GM12878 (cell line): ENCODE data around the gene DNAJB2. TPM values are rescaled to one million over a fixed set of nuclear protein-coding genes. Genes with fewer than 3 reads are reported as not detected.
A peak's percentile ranks its signal among the peaks of the same experiment; 100 is the strongest.

ENCODE experiments used
- ESRRA ChIP-seq: IDR thresholded peaks from 2 replicates; pipeline ENCODE4 v1.6.1; 2012; ENCODE audit warnings: mild to moderate bottlenecking, low read length, improper control_type of control experiment
- FOXM1 ChIP-seq: IDR thresholded peaks from 2 replicates; pipeline ENCODE4 v1.6.1; 2012; ENCODE audit warnings: low read depth, mild to moderate bottlenecking, inconsistent platforms, low read length, moderate library complexity
- IKZF1 ChIP-seq: fragments of 450-650 bp; conservative IDR thresholded peaks from 2 replicates; pipeline ENCODE4 v1.6.1; 2017; ENCODE audit warnings: antibody characterized with exemption, mild to moderate bottlenecking
- KDM1A ChIP-seq: fragments of 200-600 bp; sonication (generic); IDR thresholded peaks from 2 replicates; pipeline ENCODE4 v1.6.1; 2016; ENCODE audit warnings: borderline replicate concordance
- MYB ChIP-seq: fragments of 150-350 bp; IDR thresholded peaks from 2 replicates; pipeline ENCODE4 v1.6.1; 2014; ENCODE audit warnings: mild to moderate bottlenecking, low read depth, low read length, borderline replicate concordance
- NFYB ChIP-seq: IDR thresholded peaks from 2 replicates; pipeline ENCODE4 v1.6.1; 2011; ENCODE audit warnings: low read depth, mild to moderate bottlenecking, low read length, improper control_type of control experiment, moderate library complexity; ENCODE audit not compliant: insufficient read depth
- NRF1 ChIP-seq: conservative IDR thresholded peaks from 2 replicates; pipeline ENCODE4 v1.6.1; 2011; ENCODE audit warnings: mild to moderate bottlenecking, low read depth, low read length, improper control_type of control experiment
- SIN3A ChIP-seq: IDR thresholded peaks from 2 replicates; pipeline ENCODE4 v1.6.1; 2012; ENCODE audit warnings: low read depth, low read length, improper control_type of control experiment
- SP1 ChIP-seq: IDR thresholded peaks from one replicate; pipeline ENCODE4 v1.6.1; 2011; ENCODE audit warnings: low read depth, low read length
- ZNF384 ChIP-seq: IDR thresholded peaks from 2 replicates; pipeline ENCODE4 v1.6.1; 2012; ENCODE audit warnings: low read depth, mild to moderate bottlenecking, low read length, improper control_type of control experiment, borderline replicate concordance
- ZNF622 ChIP-seq: fragments of 450-650 bp; IDR thresholded peaks from 2 replicates; pipeline ENCODE4 v1.6.1; 2017; ENCODE audit warnings: mild to moderate bottlenecking, inconsistent platforms
- polyA plus RNA-seq, 11 experiments: library from polyadenylated mRNA; depleted of rRNA in 4 of 11; unstranded in 6 of 11; stranded (reverse) in 5 of 11; fragments of >200 nt; fragmentation: Nextera tagmentation in 4 of 11; fragmentation: Illumina TruSeq in 1 of 11; extraction: Ambion mirVana in 4 of 11; extraction: Trizol in 1 of 11; gene quantifications; 1 replicate in 1 of 11; 2 replicates in 10 of 11; pipeline versions ENCODE4 v1.2.1 to v1.2.3, GENCODE V29; 2011 to 2016; ENCODE audit warnings: inconsistent platforms in 2 of 11, missing spikeins in 2 of 11, low read depth in 1 of 11
- total RNA-seq, 4 experiments: library from RNA; depleted of rRNA in 3 of 4; stranded (reverse); fragments of >200 nt in 3 of 4; fragmentation: Illumina TruSeq in 1 of 4; extraction: Trizol in 1 of 4; gene quantifications; 2 replicates each; pipeline versions ENCODE4 v1.2.1 to v1.2.3, GENCODE V29; 2013 to 2021
- TF ChIP-seq, protein P1 (sequence below): fragments of 450-650 bp; IDR thresholded peaks from 2 replicates; pipeline ENCODE4 v1.6.1; 2018; ENCODE audit warnings: mild to moderate bottlenecking, low read depth, moderate library complexity; ENCODE audit not compliant: partially characterized antibody
- TF ChIP-seq, protein P2 (sequence below): fragments of 450-650 bp; IDR thresholded peaks from 2 replicates; pipeline ENCODE4 v1.6.1; 2018; ENCODE audit warnings: borderline replicate concordance, mild to moderate bottlenecking; ENCODE audit not compliant: partially characterized antibody
- TF ChIP-seq, protein P3 (sequence below): fragments of 450-650 bp; formaldehyde crosslinking; IDR thresholded peaks from 2 replicates; pipeline ENCODE4 v1.4.0; 2020; ENCODE audit warnings: mild to moderate bottlenecking, moderate library complexity
- TF ChIP-seq, protein P4 (sequence below): fragments of 150-350 bp; IDR thresholded peaks from 2 replicates; pipeline ENCODE4 v1.6.1; 2016; ENCODE audit warnings: low read depth, low read length
- TF ChIP-seq, protein P5 (sequence below): IDR thresholded peaks from 2 replicates; pipeline ENCODE4 v1.6.1; 2012; ENCODE audit warnings: low read depth, low read length, improper control_type of control experiment

DNAJB2 gene
- total and polyA plus RNA-seq, 10 of the 15 experiments (the other 5 are each of a cell fraction or from before 2014, with no cell fraction given) = 0.26 to 36.5 (median 12.5) TPM

DNA sequence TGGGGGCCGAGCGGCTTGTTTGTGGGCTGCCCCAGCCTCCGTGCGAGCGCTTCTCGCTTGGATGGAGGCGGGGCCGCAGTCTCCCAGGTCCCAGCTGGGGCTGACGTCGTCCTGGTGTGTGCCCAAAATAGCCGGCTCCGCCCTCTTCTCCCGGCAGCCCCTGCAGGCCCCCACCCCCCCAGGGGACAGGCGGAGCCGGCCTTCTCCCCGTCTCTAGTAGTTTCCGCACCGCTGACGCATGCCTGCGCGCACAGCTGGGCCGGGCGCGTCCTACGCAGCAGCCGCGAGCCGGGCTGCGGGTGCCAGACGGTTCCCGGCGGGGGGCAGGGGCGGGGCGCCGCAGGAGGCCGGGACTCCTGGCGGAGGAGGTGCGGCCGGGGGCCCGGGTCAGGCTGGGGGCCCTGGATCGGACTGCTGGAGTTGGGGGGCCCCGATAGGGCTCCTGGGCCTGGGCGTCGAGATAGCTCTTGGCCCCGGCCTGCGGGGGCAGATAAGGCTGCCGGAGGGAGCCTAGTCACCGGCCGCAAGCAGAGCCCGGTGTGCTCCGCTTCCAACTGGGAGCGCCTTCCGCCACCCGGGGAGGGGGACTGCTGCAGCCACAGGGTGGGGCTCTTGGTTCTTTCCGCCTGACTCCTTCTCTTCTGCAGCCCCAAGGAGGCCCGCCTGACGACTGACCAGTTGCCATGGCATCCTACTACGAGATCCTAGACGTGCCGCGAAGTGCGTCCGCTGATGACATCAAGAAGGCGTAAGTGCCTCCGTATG lies at the start of gene DNAJB2 (continued):
- TF ChIP-seq, protein P1, sequence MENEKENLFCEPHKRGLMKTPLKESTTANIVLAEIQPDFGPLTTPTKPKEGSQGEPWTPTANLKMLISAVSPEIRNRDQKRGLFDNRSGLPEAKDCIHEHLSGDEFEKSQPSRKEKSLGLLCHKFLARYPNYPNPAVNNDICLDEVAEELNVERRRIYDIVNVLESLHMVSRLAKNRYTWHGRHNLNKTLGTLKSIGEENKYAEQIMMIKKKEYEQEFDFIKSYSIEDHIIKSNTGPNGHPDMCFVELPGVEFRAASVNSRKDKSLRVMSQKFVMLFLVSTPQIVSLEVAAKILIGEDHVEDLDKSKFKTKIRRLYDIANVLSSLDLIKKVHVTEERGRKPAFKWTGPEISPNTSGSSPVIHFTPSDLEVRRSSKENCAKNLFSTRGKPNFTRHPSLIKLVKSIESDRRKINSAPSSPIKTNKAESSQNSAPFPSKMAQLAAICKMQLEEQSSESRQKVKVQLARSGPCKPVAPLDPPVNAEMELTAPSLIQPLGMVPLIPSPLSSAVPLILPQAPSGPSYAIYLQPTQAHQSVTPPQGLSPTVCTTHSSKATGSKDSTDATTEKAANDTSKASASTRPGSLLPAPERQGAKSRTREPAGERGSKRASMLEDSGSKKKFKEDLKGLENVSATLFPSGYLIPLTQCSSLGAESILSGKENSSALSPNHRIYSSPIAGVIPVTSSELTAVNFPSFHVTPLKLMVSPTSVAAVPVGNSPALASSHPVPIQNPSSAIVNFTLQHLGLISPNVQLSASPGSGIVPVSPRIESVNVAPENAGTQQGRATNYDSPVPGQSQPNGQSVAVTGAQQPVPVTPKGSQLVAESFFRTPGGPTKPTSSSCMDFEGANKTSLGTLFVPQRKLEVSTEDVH = no peak
- TF ChIP-seq MYB = no peak
- peak; percentile 53 for TF ChIP-seq NRF1
- TF ChIP-seq, protein P2, sequence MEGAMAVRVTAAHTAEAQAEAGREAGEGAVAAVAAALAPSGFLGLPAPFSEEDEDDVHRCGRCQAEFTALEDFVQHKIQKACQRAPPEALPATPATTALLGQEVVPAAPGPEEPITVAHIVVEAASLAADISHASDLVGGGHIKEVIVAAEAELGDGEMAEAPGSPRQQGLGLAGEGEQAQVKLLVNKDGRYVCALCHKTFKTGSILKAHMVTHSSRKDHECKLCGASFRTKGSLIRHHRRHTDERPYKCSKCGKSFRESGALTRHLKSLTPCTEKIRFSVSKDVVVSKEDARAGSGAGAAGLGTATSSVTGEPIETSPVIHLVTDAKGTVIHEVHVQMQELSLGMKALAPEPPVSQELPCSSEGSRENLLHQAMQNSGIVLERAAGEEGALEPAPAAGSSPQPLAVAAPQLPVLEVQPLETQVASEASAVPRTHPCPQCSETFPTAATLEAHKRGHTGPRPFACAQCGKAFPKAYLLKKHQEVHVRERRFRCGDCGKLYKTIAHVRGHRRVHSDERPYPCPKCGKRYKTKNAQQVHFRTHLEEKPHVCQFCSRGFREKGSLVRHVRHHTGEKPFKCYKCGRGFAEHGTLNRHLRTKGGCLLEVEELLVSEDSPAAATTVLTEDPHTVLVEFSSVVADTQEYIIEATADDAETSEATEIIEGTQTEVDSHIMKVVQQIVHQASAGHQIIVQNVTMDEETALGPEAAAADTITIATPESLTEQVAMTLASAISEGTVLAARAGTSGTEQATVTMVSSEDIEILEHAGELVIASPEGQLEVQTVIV = peak; percentile 73
- TF ChIP-seq SIN3A = peak; percentile 74
- TF ChIP-seq, protein P3, sequence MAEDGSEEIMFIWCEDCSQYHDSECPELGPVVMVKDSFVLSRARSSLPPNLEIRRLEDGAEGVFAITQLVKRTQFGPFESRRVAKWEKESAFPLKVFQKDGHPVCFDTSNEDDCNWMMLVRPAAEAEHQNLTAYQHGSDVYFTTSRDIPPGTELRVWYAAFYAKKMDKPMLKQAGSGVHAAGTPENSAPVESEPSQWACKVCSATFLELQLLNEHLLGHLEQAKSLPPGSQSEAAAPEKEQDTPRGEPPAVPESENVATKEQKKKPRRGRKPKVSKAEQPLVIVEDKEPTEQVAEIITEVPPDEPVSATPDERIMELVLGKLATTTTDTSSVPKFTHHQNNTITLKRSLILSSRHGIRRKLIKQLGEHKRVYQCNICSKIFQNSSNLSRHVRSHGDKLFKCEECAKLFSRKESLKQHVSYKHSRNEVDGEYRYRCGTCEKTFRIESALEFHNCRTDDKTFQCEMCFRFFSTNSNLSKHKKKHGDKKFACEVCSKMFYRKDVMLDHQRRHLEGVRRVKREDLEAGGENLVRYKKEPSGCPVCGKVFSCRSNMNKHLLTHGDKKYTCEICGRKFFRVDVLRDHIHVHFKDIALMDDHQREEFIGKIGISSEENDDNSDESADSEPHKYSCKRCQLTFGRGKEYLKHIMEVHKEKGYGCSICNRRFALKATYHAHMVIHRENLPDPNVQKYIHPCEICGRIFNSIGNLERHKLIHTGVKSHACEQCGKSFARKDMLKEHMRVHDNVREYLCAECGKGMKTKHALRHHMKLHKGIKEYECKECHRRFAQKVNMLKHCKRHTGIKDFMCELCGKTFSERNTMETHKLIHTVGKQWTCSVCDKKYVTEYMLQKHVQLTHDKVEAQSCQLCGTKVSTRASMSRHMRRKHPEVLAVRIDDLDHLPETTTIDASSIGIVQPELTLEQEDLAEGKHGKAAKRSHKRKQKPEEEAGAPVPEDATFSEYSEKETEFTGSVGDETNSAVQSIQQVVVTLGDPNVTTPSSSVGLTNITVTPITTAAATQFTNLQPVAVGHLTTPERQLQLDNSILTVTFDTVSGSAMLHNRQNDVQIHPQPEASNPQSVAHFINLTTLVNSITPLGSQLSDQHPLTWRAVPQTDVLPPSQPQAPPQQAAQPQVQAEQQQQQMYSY (CRISPR knock-in tag) = no peak
- TF ChIP-seq SP1 = peak; percentile 74
- TF ChIP-seq NFYB = no peak
- TF ChIP-seq ESRRA = 0 out of 2 replicates have a peak, but pooled peaks have one; percentile 49
- no peak; the same call in 1 of the 2 replicates for TF ChIP-seq FOXM1
- no peak for TF ChIP-seq KDM1A
- TF ChIP-seq IKZF1 = peak; percentile 82
- no peak for TF ChIP-seq ZNF384
- TF ChIP-seq ZNF622 = no peak
- TF ChIP-seq, protein P4, sequence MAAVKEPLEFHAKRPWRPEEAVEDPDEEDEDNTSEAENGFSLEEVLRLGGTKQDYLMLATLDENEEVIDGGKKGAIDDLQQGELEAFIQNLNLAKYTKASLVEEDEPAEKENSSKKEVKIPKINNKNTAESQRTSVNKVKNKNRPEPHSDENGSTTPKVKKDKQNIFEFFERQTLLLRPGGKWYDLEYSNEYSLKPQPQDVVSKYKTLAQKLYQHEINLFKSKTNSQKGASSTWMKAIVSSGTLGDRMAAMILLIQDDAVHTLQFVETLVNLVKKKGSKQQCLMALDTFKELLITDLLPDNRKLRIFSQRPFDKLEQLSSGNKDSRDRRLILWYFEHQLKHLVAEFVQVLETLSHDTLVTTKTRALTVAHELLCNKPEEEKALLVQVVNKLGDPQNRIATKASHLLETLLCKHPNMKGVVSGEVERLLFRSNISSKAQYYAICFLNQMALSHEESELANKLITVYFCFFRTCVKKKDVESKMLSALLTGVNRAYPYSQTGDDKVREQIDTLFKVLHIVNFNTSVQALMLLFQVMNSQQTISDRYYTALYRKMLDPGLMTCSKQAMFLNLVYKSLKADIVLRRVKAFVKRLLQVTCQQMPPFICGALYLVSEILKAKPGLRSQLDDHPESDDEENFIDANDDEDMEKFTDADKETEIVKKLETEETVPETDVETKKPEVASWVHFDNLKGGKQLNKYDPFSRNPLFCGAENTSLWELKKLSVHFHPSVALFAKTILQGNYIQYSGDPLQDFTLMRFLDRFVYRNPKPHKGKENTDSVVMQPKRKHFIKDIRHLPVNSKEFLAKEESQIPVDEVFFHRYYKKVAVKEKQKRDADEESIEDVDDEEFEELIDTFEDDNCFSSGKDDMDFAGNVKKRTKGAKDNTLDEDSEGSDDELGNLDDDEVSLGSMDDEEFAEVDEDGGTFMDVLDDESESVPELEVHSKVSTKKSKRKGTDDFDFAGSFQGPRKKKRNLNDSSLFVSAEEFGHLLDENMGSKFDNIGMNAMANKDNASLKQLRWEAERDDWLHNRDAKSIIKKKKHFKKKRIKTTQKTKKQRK = no peak
- TF ChIP-seq, protein P5, sequence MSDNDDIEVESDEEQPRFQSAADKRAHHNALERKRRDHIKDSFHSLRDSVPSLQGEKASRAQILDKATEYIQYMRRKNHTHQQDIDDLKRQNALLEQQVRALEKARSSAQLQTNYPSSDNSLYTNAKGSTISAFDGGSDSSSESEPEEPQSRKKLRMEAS = peak; percentile 67
